HPDE6-E6E7 (cell line): ENCODE measurements around the gene ADM2.

Experiments
- DNase-seq: peaks from one replicate; pipeline ENCODE4 v3.0.0; 2011; ENCODE audit warnings: missing footprints; ENCODE audit errors: extremely low spot score

Gene ADM2

GRCh38 chr22:50445071-50445879, 36.1 kb upstream of the ADM2 start:
- no peak for DNase-seq

DNA sequence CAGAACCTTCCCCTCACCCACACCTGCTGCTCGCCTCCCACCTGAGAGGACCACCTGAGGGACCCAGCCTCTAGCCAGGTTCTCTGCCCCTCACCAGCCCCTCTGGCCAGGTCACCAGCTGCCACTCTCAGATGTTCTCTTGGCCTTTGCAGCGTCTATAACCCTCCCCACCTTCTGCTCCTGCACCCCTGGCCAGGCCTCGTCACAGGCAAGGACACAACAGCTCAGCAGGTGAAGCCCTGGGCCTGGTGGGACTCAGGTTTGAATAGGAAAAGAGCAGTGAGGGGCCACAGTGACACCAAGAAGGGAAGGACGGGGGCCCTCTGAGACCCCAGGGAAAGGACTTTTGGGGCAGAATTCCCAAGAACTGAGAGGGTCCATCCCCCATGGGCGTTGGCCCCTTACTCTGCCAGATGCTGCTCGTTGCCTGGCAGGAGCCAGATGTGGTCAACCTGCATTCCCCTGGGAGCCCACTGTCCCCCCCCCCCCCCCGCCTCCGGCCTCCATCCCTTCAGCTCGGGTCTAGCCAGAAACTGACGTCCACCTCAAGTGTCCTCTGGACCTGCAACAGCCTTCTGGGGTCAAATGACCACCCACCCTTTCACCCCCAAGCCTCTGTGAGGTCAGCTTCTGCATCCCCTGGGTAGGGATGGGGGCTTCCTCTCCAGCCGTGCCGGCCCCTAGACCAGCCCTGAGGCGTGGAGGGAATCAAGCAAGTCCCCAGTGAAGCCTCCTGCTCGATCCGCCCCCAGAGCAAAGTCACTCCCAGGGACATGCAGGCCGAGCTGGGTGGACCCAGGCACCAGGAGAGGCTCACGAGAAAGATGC, 35.2 kb upstream of the ADM2 start:
- DNase-seq: no peak

DNA sequence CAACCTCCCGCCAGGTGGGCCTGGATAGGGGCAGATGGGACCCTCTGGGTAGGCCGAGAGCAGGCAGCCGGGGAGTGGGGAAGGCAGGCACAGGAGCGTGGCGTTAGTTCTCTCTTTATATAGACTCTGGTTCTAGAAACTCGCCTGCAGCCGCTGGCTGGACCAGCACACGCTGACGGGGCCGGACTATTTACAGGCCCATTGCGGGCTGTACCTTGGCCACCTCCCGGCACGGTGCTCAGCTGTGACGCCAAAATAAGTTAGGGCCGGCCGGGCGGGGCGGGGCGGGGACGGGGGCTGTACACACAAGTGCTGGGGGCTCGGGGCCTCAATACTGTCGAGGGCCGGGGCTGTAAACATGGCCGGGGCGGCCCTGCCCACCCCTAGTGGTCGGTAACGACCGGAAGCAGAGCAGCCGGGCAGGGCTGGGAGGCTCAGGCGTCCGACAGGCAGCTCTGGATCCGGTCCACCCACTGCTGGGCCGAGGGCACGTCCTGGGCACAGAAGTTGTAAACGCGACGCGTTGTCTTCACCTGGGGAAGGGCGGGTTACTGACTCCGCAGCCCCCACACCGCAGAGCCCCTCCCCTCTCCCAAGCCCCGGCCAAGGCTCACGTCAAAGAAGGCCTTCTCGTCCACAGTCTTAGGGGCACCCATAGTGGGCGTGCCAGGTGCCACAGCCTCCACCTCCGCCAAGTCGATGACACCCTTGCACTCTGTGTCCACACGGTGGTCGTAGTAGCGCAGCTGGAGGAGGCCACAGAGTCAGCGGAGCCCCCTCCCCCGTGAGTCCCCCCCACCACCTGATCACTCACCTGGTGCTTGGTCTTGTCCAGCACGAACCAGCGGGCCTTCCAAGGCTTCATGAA, 34.4 kb upstream of the ADM2 start:
- DNase-seq: no peak

DNA sequence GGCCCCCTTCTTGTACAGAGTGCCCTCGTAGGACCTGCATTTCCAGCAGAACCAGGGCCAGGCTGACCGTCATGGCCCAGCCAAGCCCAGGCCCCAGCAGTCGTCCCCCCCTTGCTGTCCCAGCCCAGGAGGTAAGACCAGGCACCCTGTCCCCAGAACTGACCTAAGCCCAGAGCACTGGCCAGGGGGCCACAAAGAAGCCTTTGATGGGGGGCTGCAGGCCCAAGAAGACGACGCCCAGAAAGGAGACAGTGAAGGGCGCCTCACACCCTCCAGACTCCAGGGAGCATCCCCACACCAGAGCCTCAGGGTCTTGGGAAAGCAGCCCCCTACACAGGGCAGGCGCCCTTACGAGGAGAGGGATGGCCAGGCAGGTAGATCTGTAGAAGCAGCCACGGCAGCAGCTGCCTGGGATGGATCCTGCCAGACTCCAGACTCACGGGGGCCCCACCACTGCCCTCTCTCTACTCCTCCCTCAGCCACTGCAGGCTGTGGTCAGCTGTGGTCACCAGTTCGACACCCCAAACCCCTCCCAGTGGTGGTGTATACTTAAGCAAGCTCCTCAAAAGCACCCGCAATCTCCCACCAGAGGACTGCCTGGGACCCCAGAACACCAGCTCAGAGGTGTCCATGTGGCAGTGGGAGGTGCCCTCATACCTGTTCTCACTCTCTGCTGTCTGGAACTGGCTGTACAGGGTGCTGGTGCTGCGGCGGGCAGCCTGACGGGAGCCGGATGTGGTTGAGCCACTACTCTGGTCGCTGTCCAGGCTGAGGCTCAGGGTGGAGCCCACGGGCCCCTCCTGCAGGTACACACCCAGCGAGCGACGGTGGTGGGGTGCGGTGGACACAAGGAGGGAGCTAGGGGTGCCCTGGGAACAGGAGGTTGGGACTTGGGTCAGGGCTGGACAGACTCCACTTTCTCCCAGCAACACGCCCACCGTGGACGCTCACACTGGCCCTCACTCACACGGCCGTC, 33.5 kb upstream of the ADM2 start:
- DNase-seq: no peak

GRCh38 chr22:50452649-50453048, 28.7 kb upstream of the ADM2 start:
- DNase-seq: no peak

DNA sequence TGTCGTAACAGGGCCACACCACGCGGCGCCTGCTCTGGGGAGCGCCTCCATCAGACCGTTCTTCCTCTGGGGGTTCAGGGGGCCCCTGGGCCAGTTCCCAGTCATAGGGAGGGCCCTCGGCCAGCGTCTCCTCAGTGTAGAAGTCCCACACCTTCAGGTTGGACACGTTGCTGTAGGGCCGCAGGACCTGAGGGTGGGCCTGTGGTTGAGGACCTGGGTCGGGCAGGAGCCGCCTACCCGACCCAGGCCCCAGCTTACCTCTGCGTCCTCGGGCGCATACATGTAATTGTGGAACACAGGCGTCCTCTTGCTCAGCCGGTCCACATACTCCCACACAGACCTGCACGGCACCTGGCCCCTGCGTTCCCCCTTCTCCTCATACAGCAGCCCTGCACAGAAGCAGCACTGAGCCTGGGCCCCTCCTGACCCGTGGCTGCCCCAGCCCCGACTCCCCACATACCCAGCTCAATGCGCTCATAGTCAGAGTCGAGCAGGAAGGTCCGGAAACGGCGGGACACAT, 26.7 kb upstream of the ADM2 start:
- DNase-seq: no peak

GRCh38 chr22:50455201-50455600, 26.1 kb upstream of the ADM2 start:
- DNase-seq: no peak

GRCh38 chr22:50456026-50456425, 25.3 kb upstream of the ADM2 start:
- DNase-seq: no peak

DNA sequence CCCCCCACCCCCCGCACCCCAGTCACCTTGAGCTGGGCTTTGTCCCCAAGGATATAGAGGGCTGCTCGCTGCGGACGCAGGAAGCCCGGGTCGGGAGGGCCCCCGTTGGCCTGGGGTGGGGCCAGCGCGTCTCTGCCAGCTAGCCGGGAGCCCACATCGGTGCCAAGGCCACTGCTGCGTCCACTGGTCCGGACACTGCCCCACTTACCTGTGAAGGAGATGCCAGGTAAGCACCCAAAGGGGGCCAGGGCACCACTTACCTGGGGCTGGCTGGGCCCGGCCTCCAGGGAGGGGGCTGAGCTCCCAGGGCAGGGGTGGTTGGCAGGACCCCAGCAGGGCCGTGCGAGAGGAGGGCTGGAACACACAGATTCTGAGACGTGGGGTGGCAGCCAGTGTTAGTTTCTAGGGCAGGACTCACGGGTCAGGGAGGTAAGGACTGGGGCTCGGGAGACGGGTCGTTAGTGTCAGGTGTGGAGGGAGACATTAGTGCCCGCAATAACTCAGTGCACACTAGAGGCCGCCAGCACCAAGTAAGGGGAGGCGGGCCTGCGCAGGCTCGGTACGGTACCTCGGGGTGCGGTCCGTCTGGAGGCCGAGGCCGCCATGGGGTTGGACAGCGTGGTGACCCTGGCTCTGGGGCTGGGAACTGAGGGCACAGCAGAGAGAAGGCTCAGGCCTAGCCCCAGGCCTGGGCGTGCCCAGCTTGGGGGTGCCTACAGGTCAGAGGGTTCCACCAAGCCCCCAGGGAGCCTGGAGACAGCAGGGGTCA, 24.7 kb upstream of the ADM2 start:
- no peak for DNase-seq

GRCh38 chr22:50459016-50459415, 22.3 kb upstream of the ADM2 start:
- DNase-seq: no peak

DNA sequence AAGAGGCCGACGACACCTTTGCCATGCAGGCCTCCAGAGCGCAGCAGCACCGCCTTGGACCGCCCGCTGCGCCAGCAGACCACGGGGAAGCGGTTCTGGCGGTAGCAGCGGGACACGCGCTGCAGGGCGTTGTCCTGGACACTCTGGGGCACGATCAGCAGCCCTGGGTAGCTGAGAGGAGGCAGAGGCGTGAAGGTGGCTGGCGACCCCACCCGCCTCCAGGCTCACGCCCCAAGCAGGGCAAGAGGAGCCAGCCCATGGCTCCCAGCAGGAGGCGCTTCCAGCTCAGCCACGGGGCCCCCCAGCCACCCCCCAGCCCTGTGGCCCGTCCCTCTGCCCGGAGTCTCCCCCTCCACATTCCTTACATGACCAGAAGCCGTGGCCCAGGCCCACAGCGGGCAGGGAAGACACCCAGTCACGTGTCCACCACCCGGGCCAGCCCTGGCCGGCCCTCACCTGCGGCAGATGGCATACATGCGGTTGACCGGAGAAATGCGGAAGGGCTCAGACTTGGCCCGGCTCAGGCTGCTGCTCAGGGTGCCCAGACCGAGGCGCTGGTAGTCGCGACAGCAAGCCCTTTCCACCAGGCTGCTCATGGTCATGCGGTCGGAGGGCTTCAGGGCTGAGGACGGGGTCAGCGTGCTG, 21.7 kb upstream of the ADM2 start:
- DNase-seq: no peak

DNA sequence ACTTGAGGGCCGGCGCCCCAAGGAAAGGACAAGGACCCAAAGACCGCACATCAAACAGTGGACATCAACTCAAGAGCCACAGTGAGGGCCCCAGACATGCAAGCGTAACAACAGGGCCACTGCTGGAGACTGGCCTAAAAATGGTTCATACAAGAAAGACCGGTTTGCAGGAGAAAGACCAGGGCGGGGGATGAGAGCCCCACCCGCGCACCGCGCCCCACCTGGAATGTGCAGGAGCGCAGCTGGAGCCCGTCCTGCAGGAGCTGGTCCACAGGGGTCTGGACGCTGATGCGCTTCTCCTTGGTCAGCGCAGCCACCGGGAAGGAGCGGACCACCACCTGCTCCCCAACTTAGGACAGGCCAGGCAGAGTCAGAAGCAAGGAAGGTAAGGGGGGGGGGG, 20.4 kb upstream of the ADM2 start:
- DNase-seq: no peak

- no peak for DNase-seq
Observed at GRCh38 chr22:50461536-50461935, 19.8 kb upstream of the ADM2 start.

GRCh38 chr22:50461979-50462540, 19.3 kb upstream of the ADM2 start:
- DNase-seq: no peak

DNA sequence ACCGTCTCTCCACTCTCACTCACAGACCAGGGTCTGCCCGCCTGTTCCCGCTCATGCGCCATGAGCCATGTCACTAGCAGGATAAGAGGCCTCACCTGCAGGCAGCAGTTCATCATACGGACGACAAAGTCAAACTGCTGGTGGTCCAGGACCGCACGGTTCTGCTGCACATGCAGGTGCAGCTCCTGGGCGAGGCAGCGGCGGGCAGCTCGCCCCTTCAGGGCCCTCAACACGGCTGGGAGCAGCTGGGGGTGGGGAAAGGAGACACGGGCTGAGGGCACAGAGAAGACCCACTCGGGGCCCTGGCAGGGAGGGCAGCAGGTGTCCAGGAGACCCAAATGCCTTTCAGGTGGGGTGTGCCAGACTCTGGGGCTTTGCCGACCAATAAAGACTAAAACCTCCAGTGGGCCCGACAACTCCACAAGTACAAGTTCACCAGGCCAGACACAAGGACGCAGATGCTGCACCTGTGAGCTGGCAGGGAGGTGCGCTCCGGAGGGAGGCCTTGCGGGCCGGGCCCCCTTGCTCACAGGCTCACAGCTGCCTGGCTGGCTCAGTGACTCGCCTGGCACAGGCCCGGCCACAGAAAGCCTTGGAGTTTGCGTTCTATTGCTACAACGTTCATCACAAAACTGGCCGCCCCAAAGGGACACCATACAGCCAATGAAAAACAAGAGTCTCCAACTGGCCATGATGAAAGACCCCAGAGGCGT, 18.0 kb upstream of the ADM2 start:
- no peak for DNase-seq

DNA sequence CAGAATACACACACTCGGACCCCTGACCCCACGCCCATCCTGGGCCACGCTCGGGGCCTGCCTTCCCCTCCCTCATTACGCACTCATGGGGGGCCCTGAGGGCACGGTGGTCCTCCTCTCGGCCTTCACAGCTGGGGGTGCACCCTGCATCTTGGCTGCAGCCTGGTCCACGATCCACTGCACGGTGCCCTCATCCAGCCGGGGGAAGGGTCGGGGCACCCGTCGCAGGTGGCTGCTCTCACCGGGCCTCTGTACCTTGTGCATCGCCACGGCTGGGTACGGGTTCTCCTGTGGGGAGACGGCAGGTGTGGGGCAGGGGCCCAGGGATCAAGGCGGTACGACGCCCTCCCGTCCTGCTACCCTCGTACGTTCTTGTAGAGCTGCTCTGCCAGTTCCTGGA, 16.9 kb upstream of the ADM2 start:
- DNase-seq: no peak

DNA sequence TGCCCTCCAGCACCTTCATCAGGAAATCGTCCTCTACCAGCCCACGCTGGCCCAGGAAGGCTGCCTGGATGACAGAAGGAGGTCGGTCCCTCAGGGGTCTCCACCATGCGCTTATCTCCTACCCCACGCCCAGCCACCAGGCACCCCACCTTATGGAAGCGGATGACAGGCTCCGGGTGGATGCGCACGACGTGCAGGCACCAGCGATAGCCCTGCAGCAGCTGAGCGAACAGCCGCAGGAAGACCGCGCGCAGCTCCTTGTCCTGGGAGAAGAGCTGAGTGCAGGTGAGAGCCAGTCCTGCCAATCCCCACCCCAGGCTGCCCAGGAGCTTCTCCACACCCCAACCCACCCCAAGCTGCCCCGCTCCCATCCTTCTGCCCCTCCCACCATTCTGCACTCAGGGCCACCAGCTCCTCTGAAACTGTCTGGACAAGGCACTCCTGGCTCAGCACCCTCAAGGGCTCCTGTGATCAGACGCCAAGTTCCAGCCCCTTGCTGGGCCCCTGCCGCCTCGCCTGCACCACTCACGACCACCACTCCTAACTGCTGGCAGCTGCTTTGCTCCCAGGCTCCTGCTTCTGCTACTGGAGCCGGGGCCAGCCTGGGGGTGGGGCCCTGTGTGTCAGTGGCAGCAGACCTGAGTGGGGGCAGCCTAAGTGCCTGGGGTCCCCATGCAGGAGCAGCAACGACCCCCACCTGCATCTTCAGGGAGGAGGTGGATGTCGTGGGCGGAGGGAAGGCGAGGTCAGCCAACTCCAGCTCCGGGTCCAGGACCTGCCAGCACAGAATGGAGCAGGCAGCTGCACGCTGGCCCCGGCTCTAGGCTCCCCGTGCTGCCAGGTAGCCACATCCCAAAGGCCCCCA, 16.0 kb upstream of the ADM2 start:
- no peak for DNase-seq
